Gastrocnemius medialis (tissue), 4 donors: ENCODE results near the gene ADNP.
A peak's percentile ranks its signal among the peaks of the same experiment; 100 is the strongest.

ENCODE experiments used
- CTCF ChIP-seq, 5 experiments: fragments of 450-650 bp in 3 of 5; fragments of 200-600 bp in 2 of 5; sonication (generic) in 2 of 5; IDR thresholded peaks in 4 of 5; conservative IDR thresholded peaks in 1 of 5; 1 replicate in 4 of 5; 2 replicates in 1 of 5; pipeline ENCODE4 v1.5.1; 2016 to 2019; ENCODE audit warnings: antibody characterized with exemption in 5 of 5, mild to moderate bottlenecking in 3 of 5, moderate library complexity in 3 of 5
- POLR2A ChIP-seq, 2 donors: fragments of 450-650 bp; IDR thresholded peaks; one replicate each; pipeline ENCODE4 v1.6.1; 2017; ENCODE audit warnings: antibody characterized with exemption in 2 of 2, mild to moderate bottlenecking in 2 of 2, moderate library complexity in 2 of 2

DNA sequence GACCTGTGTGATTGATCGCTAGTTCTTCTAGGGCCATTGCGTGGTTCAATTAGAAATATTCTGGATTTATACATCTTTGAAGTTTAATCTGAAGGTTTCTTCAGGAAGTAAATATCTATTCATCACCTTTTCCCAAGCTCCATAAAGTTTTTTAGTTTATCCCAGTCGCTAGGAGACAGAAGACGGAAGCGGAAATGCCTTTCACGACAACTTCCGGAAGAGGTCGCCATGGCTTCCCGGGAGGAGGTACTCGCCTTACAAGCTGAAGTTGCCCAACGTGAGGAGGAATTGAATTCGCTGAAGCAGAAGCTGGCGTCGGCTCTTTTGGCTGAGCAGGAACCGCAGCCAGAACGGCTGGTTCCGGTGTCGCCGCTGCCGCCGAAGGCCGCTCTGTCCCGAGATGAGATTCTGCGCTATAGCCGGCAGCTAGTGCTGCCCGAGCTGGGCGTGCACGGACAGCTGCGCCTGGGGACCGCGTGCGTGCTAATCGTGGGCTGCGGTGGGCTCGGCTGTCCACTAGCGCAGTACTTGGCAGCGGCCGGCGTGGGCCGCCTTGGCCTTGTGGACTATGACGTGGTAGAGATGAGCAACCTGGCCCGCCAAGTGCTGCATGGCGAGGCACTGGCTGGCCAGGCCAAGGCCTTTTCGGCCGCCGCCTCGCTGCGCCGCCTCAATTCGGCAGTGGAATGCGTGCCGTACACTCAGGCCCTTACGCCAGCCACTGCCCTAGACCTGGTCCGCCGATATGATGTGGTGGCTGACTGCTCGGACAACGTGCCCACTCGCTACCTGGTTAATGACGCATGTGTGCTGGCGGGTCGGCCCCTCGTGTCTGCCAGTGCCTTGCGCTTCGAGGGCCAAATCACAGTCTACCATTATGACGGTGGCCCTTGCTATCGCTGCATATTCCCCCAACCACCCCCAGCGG is 27.6 kb upstream of the ADNP start, which contains the start of gene MOCS3:
- no peak for TF ChIP-seq CTCF (IDR thresholded peaks at IDR 0.05 in 4 of 5, conservative IDR thresholded peaks at IDR 0.05 in 1 of 5)
- TF ChIP-seq POLR2A (IDR thresholded peaks at IDR 0.05): peak; percentile 26 to 39
